Neural crest cell (in vitro differentiated cells): ENCODE results near the gene ME1. TPM values are rescaled to one million over a fixed set of nuclear protein-coding genes. Genes with fewer than 3 reads are reported as not detected.
A peak's percentile ranks its signal among the peaks of the same experiment; 100 is the strongest.

Experiments
- DNase-seq: peaks from one replicate; pipeline ENCODE4 v3.0.0; 2021; ENCODE audit warnings: low read depth, mixed read lengths, low spot score
- H3K27ac Mint-ChIP-seq: one replicate; pipeline ENCODE4 v1.8.0; 2021; ENCODE audit warnings: mild to moderate bottlenecking, mixed read lengths; ENCODE audit not compliant: unreplicated experiment
- H3K27me3 Mint-ChIP-seq: 2 replicates; pipeline ENCODE4 v1.8.0; 2021; ENCODE audit warnings: low read depth, mild to moderate bottlenecking, mixed read lengths
- H3K36me3 Mint-ChIP-seq: 2 replicates; pipeline ENCODE4 v1.8.0; 2021; ENCODE audit warnings: low read depth, mild to moderate bottlenecking, mixed read lengths
- H3K4me1 Mint-ChIP-seq: 2 replicates; pipeline ENCODE4 v1.8.0; 2021; ENCODE audit warnings: mixed read lengths
- H3K4me3 Mint-ChIP-seq: one replicate; pipeline ENCODE4 v1.8.0; 2021; ENCODE audit warnings: mild to moderate bottlenecking, mixed read lengths
- H3K9me3 Mint-ChIP-seq: 2 replicates; pipeline ENCODE4 v1.8.0; 2021; ENCODE audit warnings: mixed read lengths
- CTCF ChIP-seq: fragments of 200-600 bp; sonication (generic); conservative IDR thresholded peaks from 2 replicates; pipeline ENCODE4 v1.5.0; 2021; ENCODE audit warnings: antibody characterized with exemption, mild to moderate bottlenecking
- long read RNA-seq: library from polyadenylated mRNA; unstranded; transcript quantifications from one replicate; pipeline ENCODE4 v2.0.0, GENCODE V29; 2020
- total RNA-seq: library from RNA; stranded (reverse); gene quantifications from 2 replicates; pipeline ENCODE4 v1.2.1, GENCODE V29; 2021

Gene ME1
- total RNA-seq, result 4.4 and 4.6 TPM in 2 replicates
- long read RNA-seq, transcript ME1-201 (14 exons, 3,371 nt), result major isoform, 17 of 26 reads
- long read RNA-seq, partial matches to known transcripts, result 6 of 26 reads
- long read RNA-seq, other reads (novel, unspliced or antisense), result 3 of 26 reads

- TF ChIP-seq CTCF, result no peak
- H3K9me3 Mint-ChIP-seq, result peaks cover 4% of the 10 kb centered on the region
- H3K27ac Mint-ChIP-seq, result peak within 1 kb of the TSS; percentile 94
- H3K36me3 Mint-ChIP-seq, result peaks cover 3% of the 10 kb centered on the region
- peaks cover 15% of the 10 kb centered on the region for H3K4me1 Mint-ChIP-seq
- peak; percentile 52 for DNase-seq
- H3K27me3 Mint-ChIP-seq, result peaks cover 9% of the 10 kb centered on the region
- peak within 1 kb of the TSS; percentile 85 for H3K4me3 Mint-ChIP-seq
Observed at GRCh38 chr6:83430611-83431544, at the start of gene ME1. Gene ME1, minus strand, starts transcription at chr6:83431051. Its CDS starts 97 bp downstream, at chr6:83430954.

GRCh38 chr6:83480470-83480869 lies 49.6 kb upstream of the ME1 start:
- no peaks in the 10 kb centered on the region for H3K36me3 Mint-ChIP-seq
- no peak for DNase-seq
- no peak overlapping the region for H3K4me3 Mint-ChIP-seq

GRCh38 chr6:83479389-83479788 lies 48.5 kb upstream of the ME1 start:
- Mint-ChIP-seq H3K9me3 (no peaks in the 10 kb centered on the region), H3K4me1 (no peaks in the 10 kb centered on the region), H3K27me3 (peaks cover 3% of the 10 kb centered on the region), H3K36me3 (no peaks in the 10 kb centered on the region), H3K27ac (no peak overlapping the region), H3K4me3 (no peak overlapping the region)
- TF ChIP-seq CTCF, result no peak
- no peak for DNase-seq

More at GRCh38 chr6:83480470-83480869, 49.6 kb upstream of the ME1 start:
- Mint-ChIP-seq H3K27me3 (peaks cover 3% of the 10 kb centered on the region), H3K4me1 (no peaks in the 10 kb centered on the region), H3K9me3 (no peaks in the 10 kb centered on the region), H3K27ac (no peak overlapping the region)
- no peak for TF ChIP-seq CTCF

GRCh38 chr6:83476971-83477370 lies 46.1 kb upstream of the ME1 start:
- Mint-ChIP-seq H3K4me3 (no peak overlapping the region), H3K27me3 (peaks cover 3% of the 10 kb centered on the region), H3K4me1 (no peaks in the 10 kb centered on the region), H3K36me3 (no peaks in the 10 kb centered on the region), H3K27ac (no peak overlapping the region), H3K9me3 (no peaks in the 10 kb centered on the region)
- no peak for DNase-seq
- no peak for TF ChIP-seq CTCF

- Mint-ChIP-seq H3K36me3 (no peaks in the 10 kb centered on the region), H3K4me1 (no peaks in the 10 kb centered on the region), H3K27ac (no peak overlapping the region), H3K4me3 (no peak overlapping the region), H3K9me3 (no peaks in the 10 kb centered on the region), H3K27me3 (no peaks in the 10 kb centered on the region)
- no peak for DNase-seq
- TF ChIP-seq CTCF, result no peak
Observed at GRCh38 chr6:83474309-83474708, 43.5 kb upstream of the ME1 start.
